Activated naive CD8-positive, alpha-beta T cell treated with anti-CD3 and anti-CD28 coated beads for 36 hours (primary cell): Measurements from ENCODE around the gene OPN4. TPM values are rescaled to one million over a fixed set of nuclear protein-coding genes. Genes with fewer than 3 reads are reported as not detected.
A peak's percentile ranks its signal among the peaks of the same experiment; 100 is the strongest.

Source experiments
- DNase-seq: peaks from one replicate; pipeline ENCODE4 v3.0.0; 2021
- H3K27ac Mint-ChIP-seq: one replicate; pipeline ENCODE4 v1.8.0; 2022; ENCODE audit warnings: mild to moderate bottlenecking, moderate library complexity, mixed read lengths
- H3K27me3 Mint-ChIP-seq: one replicate; pipeline ENCODE4 v1.8.0; 2022; ENCODE audit warnings: mild to moderate bottlenecking, mixed read lengths
- H3K36me3 Mint-ChIP-seq: one replicate; pipeline ENCODE4 v1.8.0; 2021; ENCODE audit warnings: mild to moderate bottlenecking, mixed read lengths
- H3K4me1 Mint-ChIP-seq: one replicate; pipeline ENCODE4 v1.8.0; 2021; ENCODE audit warnings: mixed read lengths
- H3K4me3 Mint-ChIP-seq: one replicate; pipeline ENCODE4 v1.8.0; 2022; ENCODE audit warnings: mild to moderate bottlenecking, moderate library complexity, mixed read lengths
- H3K9me3 Mint-ChIP-seq: one replicate; pipeline ENCODE4 v1.8.0; 2022; ENCODE audit warnings: mixed read lengths
- total RNA-seq, 2 experiments: library from RNA; stranded (reverse); gene quantifications; one replicate each; pipeline ENCODE4 v1.2.3, GENCODE V29; 2021

The OPN4 gene
- total RNA-seq, 2 experiments from 2014 or later = not detected

DNA sequence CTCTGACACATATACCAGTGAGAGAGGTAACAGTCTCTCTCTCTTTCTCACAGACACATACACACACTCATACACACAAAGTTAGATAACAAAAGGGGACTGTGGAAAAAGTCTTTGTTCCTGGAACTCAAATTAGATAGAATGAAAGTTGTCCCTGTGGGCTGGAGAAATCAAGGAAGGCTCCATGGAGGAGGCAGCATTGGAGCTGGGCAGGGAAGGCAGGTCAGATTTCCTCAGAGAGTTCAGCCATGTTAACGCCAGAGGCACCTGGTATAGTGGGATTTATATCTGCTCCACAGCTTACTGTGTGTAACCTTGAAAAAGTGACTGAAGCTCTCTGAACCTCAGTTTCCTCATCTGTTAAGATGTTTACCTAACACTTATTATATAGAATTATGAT, 52.6 kb downstream of the OPN4 start:
- Mint-ChIP-seq H3K27ac (no peak overlapping the region), H3K9me3 (no peaks in the 10 kb centered on the region), H3K36me3 (peaks cover 2% of the 10 kb centered on the region), H3K4me1 (peaks cover 6% of the 10 kb centered on the region), H3K27me3 (no peaks in the 10 kb centered on the region), H3K4me3 (no peak overlapping the region)
- no peak for DNase-seq

DNA sequence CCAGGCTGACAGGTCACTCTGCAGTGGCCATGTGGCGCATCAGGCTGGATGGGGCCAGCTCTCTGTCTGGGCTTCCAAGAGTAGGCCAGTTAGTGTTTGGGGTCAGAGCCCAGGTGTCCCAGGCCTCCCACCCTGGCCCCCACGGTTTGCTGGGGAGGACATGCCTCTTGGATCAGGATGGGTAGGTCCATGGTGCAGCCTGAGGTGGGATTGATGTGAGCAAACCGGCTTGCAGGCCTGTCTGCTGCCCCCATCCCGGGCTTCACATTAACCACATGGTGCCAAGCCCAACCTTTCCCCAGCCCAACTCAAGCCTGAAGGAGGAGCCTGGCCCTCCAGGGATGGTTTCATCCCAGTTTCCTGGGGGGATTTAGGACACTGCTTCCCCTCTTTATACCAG, 53.2 kb downstream of the OPN4 start:
- Mint-ChIP-seq H3K27me3 (no peaks in the 10 kb centered on the region), H3K9me3 (no peaks in the 10 kb centered on the region), H3K36me3 (peaks cover 2% of the 10 kb centered on the region), H3K4me1 (peaks cover 9% of the 10 kb centered on the region), H3K27ac (no peak overlapping the region), H3K4me3 (no peak overlapping the region)
- DNase-seq = no peak

GRCh38 chr10:86708068-86708782, 53.9 kb downstream of the OPN4 start:
- Mint-ChIP-seq H3K36me3 (peaks cover 2% of the 10 kb centered on the region), H3K27ac (no peak overlapping the region), H3K4me1 (peaks cover 9% of the 10 kb centered on the region), H3K4me3 (no peak overlapping the region), H3K27me3 (no peaks in the 10 kb centered on the region), H3K9me3 (no peaks in the 10 kb centered on the region)
- DNase-seq = no peak

DNA sequence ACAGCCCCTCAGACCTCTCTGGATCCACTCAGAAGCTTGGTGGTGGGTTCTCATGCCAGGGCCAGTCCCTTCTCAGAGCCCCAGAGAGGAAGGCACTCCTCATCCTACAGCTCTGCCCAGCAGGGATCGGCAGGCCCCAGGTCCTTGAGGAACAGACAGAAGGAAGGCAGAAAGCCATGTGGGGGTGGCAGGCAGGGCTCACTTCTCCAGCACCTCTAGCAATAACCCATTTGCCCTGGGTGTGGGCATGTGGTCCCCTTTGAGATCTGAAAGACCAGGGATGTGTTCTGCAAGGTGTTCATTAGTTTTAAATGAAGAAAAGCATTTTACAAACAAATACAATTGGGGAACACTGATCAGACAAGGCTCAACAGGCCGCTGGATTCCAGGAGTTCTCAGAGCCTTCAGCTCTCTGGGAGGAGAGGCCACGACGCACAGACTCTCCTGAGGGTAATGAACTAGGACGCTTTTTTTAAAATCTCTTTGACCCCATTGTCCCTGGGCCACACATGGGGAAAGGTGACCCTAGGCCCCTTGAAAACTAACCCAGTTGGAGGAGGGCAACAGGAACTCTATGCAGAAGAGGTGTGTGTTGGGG, 54.5 kb downstream of the OPN4 start:
- peaks cover 9% of the 10 kb centered on the region for H3K4me1 Mint-ChIP-seq
- no peak for DNase-seq
- H3K27me3 Mint-ChIP-seq = no peaks in the 10 kb centered on the region
- H3K9me3 Mint-ChIP-seq = no peaks in the 10 kb centered on the region
- H3K4me3 Mint-ChIP-seq = no peak overlapping the region
- no peak overlapping the region for H3K27ac Mint-ChIP-seq
- H3K36me3 Mint-ChIP-seq = peaks cover 2% of the 10 kb centered on the region

DNA sequence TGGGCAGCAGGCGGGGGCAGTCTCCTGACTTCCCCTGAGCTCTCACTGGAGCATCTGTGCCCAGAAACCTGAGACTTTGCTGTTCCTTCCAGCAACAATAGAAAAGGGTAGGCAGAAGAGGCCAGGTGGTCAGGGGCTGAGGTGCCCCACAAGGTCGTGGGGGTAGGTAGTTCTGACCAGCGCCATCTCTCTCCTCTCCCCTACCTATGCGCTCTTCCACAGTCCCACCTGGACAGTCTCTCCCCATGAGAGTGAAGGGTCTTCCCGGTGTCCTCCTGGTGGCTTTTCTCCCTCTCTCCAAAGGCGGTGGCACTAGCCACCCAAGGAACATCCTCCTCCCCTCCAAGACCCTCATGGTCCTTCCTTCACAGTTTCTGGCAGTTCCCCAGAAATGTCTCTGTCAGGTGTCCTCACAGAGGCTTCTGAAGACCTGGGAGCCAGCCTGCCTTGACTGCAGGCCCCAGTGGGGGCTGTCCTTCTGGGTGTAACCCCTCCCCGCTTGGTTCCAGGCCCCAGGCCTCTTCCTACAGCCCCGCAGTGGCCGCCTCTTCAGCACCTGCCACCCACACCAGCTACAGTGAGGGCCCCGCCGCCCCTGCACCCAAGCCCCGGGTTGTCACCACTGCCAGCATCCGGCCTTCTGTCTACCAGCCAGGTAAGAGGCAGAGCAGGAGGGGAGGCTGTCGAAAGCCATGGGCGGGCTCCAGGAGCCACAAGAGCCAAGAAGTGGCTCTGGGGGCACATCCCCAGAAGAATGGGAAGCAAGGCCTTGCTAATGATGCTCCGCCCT, 55.2 kb downstream of the OPN4 start:
- peaks cover 9% of the 10 kb centered on the region for H3K4me1 Mint-ChIP-seq
- H3K27ac Mint-ChIP-seq = peak overlapping the region; percentile 95
- no peaks in the 10 kb centered on the region for H3K27me3 Mint-ChIP-seq
- H3K9me3 Mint-ChIP-seq = no peaks in the 10 kb centered on the region
- H3K4me3 Mint-ChIP-seq = peak overlapping the region; percentile 83
- no peak for DNase-seq
- H3K36me3 Mint-ChIP-seq = peaks cover 2% of the 10 kb centered on the region

GRCh38 chr10:86710987-86711512, 56.7 kb downstream of the OPN4 start:
- H3K4me3 Mint-ChIP-seq = peak overlapping the region; percentile 83
- H3K4me1 Mint-ChIP-seq = peaks cover 9% of the 10 kb centered on the region
- H3K27me3 Mint-ChIP-seq = no peaks in the 10 kb centered on the region
- no peaks in the 10 kb centered on the region for H3K9me3 Mint-ChIP-seq
- peaks cover 2% of the 10 kb centered on the region for H3K36me3 Mint-ChIP-seq
- peak; percentile 92 for DNase-seq
- peak overlapping the region; percentile 95 for H3K27ac Mint-ChIP-seq

DNA sequence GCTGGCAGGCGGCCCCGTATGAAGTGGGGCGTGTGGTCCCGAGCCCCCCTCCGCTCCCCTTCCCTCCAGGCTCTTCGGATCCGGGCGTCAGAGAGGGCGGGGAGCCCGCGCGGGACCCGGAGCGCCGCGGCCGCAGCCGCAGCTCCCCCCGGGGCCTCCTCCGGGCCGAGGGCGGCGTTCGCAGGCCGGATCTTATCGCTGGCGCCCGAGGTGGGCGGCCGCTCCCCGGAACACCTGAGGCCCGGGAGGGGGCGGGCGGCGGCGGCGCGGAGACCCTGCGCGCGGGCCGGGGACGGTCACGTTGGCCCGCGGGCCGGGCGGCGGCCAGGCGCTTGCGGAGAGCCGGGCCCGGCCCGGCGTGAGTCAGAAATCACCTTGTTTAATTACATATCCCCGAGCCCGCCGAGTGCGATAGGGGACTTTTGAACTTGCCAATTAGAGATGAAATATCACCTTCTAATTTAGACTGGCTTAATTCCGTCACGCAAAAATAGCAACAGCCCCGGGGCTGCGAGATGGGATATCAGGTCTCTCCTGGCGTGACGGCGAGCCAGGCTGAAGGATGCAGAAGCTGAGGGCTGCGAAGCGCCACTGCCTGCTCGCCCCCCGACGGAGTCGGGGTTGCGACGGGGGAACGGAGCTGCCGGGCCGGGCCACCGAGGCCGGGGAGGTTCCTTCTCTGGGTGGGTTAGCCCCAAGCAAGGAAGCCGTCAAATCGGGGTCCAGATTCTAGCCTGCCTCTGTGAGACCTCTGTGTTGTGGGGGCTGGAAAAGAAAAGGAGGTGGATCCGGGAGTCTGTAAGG, 57.4 kb downstream of the OPN4 start:
- H3K4me3 Mint-ChIP-seq = peak overlapping the region; percentile 91
- DNase-seq = peak; percentile 71
- H3K27ac Mint-ChIP-seq = peak overlapping the region; percentile 94
- H3K27me3 Mint-ChIP-seq = no peaks in the 10 kb centered on the region
- no peaks in the 10 kb centered on the region for H3K9me3 Mint-ChIP-seq
- peaks cover 2% of the 10 kb centered on the region for H3K36me3 Mint-ChIP-seq
- H3K4me1 Mint-ChIP-seq = peaks cover 9% of the 10 kb centered on the region

DNA sequence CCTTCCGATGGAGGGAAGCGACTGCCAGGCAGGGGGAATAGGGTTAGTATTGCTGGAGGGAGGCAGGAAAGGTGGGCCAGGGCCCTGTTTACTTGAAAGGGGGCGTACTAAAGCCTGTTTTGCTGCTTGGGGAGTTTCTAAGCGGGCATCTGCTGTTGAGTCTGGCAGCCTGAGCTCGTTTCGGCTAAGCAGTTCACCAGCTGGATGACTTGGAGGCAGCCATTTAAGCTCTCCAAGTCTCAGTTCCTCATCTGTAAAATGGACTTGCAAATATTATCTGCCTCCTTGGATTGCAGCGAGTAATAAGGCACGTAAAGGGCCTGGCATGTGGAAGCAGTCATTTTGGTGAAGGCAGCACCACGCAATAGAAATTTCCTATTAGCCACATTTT, 58.0 kb downstream of the OPN4 start:
- peak overlapping the region; percentile 94 for H3K27ac Mint-ChIP-seq
- H3K4me1 Mint-ChIP-seq = peaks cover 9% of the 10 kb centered on the region
- peak overlapping the region; percentile 91 for H3K4me3 Mint-ChIP-seq
- no peaks in the 10 kb centered on the region for H3K9me3 Mint-ChIP-seq
- H3K36me3 Mint-ChIP-seq = peaks cover 2% of the 10 kb centered on the region
- no peaks in the 10 kb centered on the region for H3K27me3 Mint-ChIP-seq
- no peak for DNase-seq

GRCh38 chr10:86715156-86715795, 60.9 kb downstream of the OPN4 start:
- Mint-ChIP-seq H3K4me1 (peaks cover 9% of the 10 kb centered on the region), H3K4me3 (no peak overlapping the region), H3K27me3 (peaks cover 1% of the 10 kb centered on the region), H3K36me3 (no peaks in the 10 kb centered on the region), H3K9me3 (no peaks in the 10 kb centered on the region), H3K27ac (no peak overlapping the region)
- DNase-seq = no peak

DNA sequence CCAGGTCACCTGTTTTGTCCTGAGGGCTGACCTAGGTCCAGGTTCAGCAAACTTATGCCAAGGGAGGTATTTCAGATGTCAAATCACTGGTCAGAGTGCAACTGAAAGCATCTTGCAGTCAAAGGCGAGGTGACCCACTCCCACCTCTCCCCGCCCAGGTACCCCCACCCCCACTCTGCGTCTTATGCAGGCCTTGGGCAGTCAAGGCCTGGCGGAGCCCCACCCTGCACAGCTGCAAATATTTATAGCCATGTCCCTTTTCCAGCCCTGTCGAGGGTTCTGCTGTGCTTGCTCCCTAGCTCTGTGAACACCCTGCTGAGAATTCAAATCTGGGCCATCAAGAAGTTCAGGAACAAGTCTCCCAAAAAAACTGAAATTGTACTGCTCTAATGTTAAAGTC, 61.5 kb downstream of the OPN4 start:
- peaks cover 5% of the 10 kb centered on the region for H3K4me1 Mint-ChIP-seq
- DNase-seq = no peak

More for the DNA sequence above, 61.5 kb downstream of the OPN4 start:
- Mint-ChIP-seq H3K27me3 (peaks cover 6% of the 10 kb centered on the region), H3K36me3 (no peaks in the 10 kb centered on the region), H3K27ac (no peak overlapping the region), H3K9me3 (no peaks in the 10 kb centered on the region), H3K4me3 (no peak overlapping the region)

Other genes starting within 250 kb of the OPN4 start
- gene WAPL, start 132.8 kb upstream of the OPN4 start, total RNA-seq = 10 to 100 TPM; 51.7 to 53.3 TPM
- under 1 TPM; 0.06 to 0.20 TPM for gene LDB3, start 14.0 kb downstream of the OPN4 start, total RNA-seq
- gene BMPR1A, start 102.1 kb downstream of the OPN4 start, total RNA-seq = 1 to 10 TPM; 7.5 to 8.4 TPM